ENCODE data around the gene SLCO3A1. TPM values are rescaled to one million over a fixed set of nuclear protein-coding genes. Genes with fewer than 3 reads are reported as not detected.
A peak's percentile ranks its signal among the peaks of the same experiment; 100 is the strongest.

The SLCO3A1 gene
- total RNA-seq, 1 experiment from 2014 or later, result 9.1 TPM

GRCh38 chr15:92118162-92118935 is 264.8 kb downstream of the SLCO3A1 start:
- Mint-ChIP-seq H3K36me3 (peaks cover 23% of the 10 kb centered on the region), H3K9me3 (peaks cover 24% of the 10 kb centered on the region), H3K4me3 (peak overlapping the region; percentile 35), H3K27me3 (ENCODE audit: low read depth) (peaks cover 8% of the 10 kb centered on the region), H3K27ac (peak overlapping the region; percentile 88), H3K4me1 (peaks cover 71% of the 10 kb centered on the region)
- ATAC-seq, result peak; percentile 72
- CTCF ChIA-PET, result interaction anchor here (1.0 to 1.7 kb wide), 6 partner anchors 16 to 596 kb away, joined by 3 to 6 read pairs (median 4); no protein-coding TSS in a partner anchor
- TF ChIP-seq ATF3 (CRISPR knock-in tag; conservative IDR thresholded peaks at IDR 0.05) (no peak), KAT7 (CRISPR knock-in tag; IDR thresholded peaks at IDR 0.05; ENCODE audit: borderline replicate concordance) (no peak), FOXK1 (CRISPR knock-in tag; IDR thresholded peaks at IDR 0.05) (0 out of 2 replicates have a peak, but pooled peaks have one; percentile 39), USF1 (CRISPR knock-in tag; IDR thresholded peaks at IDR 0.05) (no peak), MXD4 (CRISPR knock-in tag; IDR thresholded peaks at IDR 0.05; ENCODE audit: borderline replicate concordance) (no peak), MLX (CRISPR knock-in tag; IDR thresholded peaks at IDR 0.05) (no peak)
- TF ChIP-seq, protein P1, sequence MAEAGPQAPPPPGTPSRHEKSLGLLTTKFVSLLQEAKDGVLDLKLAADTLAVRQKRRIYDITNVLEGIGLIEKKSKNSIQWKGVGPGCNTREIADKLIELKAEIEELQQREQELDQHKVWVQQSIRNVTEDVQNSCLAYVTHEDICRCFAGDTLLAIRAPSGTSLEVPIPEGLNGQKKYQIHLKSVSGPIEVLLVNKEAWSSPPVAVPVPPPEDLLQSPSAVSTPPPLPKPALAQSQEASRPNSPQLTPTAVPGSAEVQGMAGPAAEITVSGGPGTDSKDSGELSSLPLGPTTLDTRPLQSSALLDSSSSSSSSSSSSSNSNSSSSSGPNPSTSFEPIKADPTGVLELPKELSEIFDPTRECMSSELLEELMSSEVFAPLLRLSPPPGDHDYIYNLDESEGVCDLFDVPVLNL (CRISPR knock-in tag; IDR thresholded peaks at IDR 0.05; ENCODE audit: borderline replicate concordance, low read depth), result no peak
- no peak for DNase-seq (ENCODE audit: low spot score)
- POLR2A ChIA-PET, result interaction anchor here (0.5 to 1.3 kb wide), 2 partner anchors 14 to 40 kb away, joined by 3 to 6 read pairs; no protein-coding TSS in a partner anchor

- H3K27ac Mint-ChIP-seq, result peak overlapping the region; percentile 88
- peaks cover 8% of the 10 kb centered on the region for H3K27me3 Mint-ChIP-seq (ENCODE audit: low read depth)
- peaks cover 24% of the 10 kb centered on the region for H3K9me3 Mint-ChIP-seq
- ChIA-PET POLR2A (interaction anchor here (1.3 kb wide), 1 partner anchor 39 kb away, joined by 3 read pairs; no protein-coding TSS in a partner anchor), CTCF (interaction anchor here (1.0 to 1.7 kb wide), 5 partner anchors 17 to 596 kb away, joined by 3 to 6 read pairs (median 3); no protein-coding TSS in a partner anchor)
- DNase-seq (ENCODE audit: low spot score), result no peak
- TF ChIP-seq, protein P2, sequence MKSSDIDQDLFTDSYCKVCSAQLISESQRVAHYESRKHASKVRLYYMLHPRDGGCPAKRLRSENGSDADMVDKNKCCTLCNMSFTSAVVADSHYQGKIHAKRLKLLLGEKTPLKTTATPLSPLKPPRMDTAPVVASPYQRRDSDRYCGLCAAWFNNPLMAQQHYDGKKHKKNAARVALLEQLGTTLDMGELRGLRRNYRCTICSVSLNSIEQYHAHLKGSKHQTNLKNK (CRISPR knock-in tag; IDR thresholded peaks at IDR 0.05), result no peak
- no peak for TF ChIP-seq FOXK1 (CRISPR knock-in tag; IDR thresholded peaks at IDR 0.05)
- TF ChIP-seq ESRRA (CRISPR knock-in tag; IDR thresholded peaks at IDR 0.05; ENCODE audit: borderline replicate concordance), result no peak
- TF ChIP-seq ZNF416 (CRISPR knock-in tag; IDR thresholded peaks at IDR 0.05), result no peak
- no peak for TF ChIP-seq NR1H2 (CRISPR knock-in tag; IDR thresholded peaks at IDR 0.05)
- TF ChIP-seq SP1 (CRISPR knock-in tag; conservative IDR thresholded peaks at IDR 0.05), result no peak
- TF ChIP-seq ZNF138 (CRISPR knock-in tag; conservative IDR thresholded peaks at IDR 0.05), result no peak
- no peak for TF ChIP-seq ZNF232 (CRISPR knock-in tag; IDR thresholded peaks at IDR 0.05)
- no peak for TF ChIP-seq ZBTB21 (CRISPR knock-in tag; IDR thresholded peaks at IDR 0.05; ENCODE audit: borderline replicate concordance)
- TF ChIP-seq NR3C1 (CRISPR knock-in tag; conservative IDR thresholded peaks at IDR 0.05; ENCODE audit: low read depth), result no peak
- no peak for TF ChIP-seq ZBTB43 (CRISPR knock-in tag; IDR thresholded peaks at IDR 0.05)
- no peak for TF ChIP-seq TP53 (CRISPR knock-in tag; IDR thresholded peaks at IDR 0.05)
- TF ChIP-seq E2F5 (CRISPR knock-in tag; IDR thresholded peaks at IDR 0.05), result no peak
- no peak for TF ChIP-seq MLX (CRISPR knock-in tag; IDR thresholded peaks at IDR 0.05)
- TF ChIP-seq TCF7 (CRISPR knock-in tag; IDR thresholded peaks at IDR 0.05; ENCODE audit: low read depth), result no peak
- no peak for ATAC-seq
- H3K36me3 Mint-ChIP-seq, result peaks cover 27% of the 10 kb centered on the region
- H3K4me1 Mint-ChIP-seq, result peaks cover 71% of the 10 kb centered on the region
- peak overlapping the region; percentile 35 for H3K4me3 Mint-ChIP-seq
These were observed 265.4 kb downstream of the SLCO3A1 start for GRCh38 chr15:92118936-92119325.
